VCaP (cell line): ENCODE results near the gene LRP3.
A peak's percentile ranks its signal among the peaks of the same experiment; 100 is the strongest.

Experiments
- H3K27ac ChIP-seq: fragments of 450-650 bp; 2 replicates; pipeline ENCODE4 v1.5.1; 2017
- CTCF ChIP-seq: fragments of 450-650 bp; conservative IDR thresholded peaks from 2 replicates; pipeline ENCODE4 v1.5.1; 2017; ENCODE audit warnings: mild to moderate bottlenecking, moderate library complexity

LRP3 gene

DNA sequence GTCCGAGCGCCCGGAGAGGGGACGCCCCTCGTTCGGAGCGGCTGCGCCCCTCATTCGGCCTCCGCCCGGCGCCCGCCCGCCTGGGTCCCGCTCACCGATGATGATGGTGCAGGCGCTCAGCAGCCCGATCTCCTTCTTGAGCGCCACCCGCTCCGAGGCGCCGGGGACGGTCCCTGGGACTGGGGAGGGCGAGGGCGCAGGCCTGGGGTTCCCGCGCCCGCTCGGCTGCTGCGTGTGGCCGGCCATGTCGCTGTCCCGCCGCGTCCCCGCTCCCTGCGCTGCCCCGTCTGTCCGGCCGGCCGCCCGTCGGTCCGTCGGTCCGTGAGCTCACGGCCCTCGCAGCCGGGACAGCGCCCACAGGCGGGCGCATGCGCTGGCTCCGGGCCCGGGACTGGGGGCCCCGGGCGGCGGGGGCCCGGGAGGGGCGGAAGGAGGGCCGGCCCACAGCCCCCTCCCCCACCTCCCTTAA is 31.4 kb downstream of the LRP3 start, which contains the start of gene SLC7A10:
Gene SLC7A10, minus strand, starts transcription at position 393 of the 469 bp plus-strand sequence. Its CDS starts 147 bp downstream, at position 246.
- no peak for TF ChIP-seq CTCF
- peak within 1 kb of the TSS; percentile 30; the same call in 1 of the 2 replicates for H3K27ac ChIP-seq

GRCh38 chr19:33226550-33227241 is 32.6 kb downstream of the LRP3 start:
- 0 out of 2 replicates have a peak, but pooled peaks have one; percentile 17 for TF ChIP-seq CTCF
- peak overlapping the region; percentile 30; the same call in 1 of the 2 replicates for H3K27ac ChIP-seq

- no peak for TF ChIP-seq CTCF
- no peak overlapping the region for H3K27ac ChIP-seq
These were observed 33.1 kb downstream of the LRP3 start for GRCh38 chr19:33227242-33227650.

DNA sequence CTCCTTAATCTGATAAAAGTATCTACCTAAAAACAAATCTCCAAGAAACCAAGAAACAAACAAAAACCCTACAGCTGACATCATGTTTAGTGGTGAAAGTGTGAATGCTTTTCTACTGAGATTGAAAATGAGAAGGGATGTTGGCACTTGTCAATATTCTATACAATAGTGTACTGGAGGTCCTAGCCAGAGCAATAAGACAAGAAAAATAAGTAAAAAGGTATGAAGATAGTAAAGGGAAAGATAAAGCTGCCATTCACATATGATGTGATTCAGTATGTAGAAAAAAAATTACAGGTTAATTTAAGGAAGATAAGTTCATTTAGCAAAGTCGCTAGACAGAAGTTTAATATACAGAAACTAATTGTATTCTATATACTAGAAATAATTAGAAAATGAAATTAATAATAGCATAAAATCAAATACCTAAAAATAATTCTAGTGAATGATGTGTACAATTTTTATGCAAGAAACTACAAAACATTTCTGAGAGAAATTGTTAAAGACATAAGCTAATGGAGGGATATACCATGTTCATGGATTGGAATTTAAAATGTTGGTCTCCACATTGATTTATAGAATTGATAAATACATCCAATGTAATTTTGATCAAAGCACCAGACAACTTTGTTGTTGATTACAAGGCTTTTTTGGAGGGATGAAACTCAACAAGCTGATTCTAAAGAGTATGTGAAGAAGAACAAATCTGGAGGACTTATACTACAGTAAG is 33.9 kb downstream of the LRP3 start:
- TF ChIP-seq CTCF = no peak
- H3K27ac ChIP-seq = no peak overlapping the region

GRCh38 chr19:33229962-33230361 is 35.8 kb downstream of the LRP3 start:
- no peak for TF ChIP-seq CTCF
- H3K27ac ChIP-seq = no peak overlapping the region

DNA sequence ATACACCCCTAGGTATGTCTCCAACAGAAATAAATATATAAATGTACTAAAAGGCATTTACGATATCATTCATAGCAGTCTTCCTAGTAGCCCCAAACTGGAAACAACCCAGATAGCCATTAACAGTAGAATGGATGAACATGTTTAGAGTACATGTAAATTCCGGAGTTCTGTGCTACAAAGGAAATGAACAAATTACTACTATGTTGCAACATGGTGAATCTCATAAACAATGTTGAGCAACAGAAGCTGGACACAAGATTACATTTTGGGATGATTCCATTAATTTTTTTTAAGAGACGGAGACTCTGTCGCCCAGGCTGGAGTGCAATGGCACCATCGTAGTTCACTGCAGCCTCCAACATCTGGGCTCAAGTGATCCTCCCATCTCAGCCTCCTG is 37.4 kb downstream of the LRP3 start:
- no peak for TF ChIP-seq CTCF
- no peak overlapping the region for H3K27ac ChIP-seq

DNA sequence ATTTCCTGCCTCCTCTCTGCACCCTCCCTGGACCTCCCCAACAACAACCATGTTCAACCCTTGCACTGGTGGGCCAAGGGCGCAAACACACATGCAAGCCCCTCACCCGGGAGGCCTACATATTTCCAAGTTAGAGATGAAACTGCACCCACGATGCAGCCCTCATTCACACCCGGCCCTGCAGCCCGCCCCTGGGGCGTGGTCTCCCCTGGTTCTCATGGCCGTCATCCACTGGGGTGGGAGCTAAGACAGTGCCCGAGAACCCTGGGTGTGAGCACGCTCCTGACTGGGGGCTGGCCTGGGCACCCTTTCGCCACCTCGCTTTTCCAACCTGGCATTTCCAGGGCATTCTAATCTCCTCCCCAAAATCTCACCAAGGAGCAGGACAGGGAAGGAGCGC is 38.5 kb downstream of the LRP3 start:
- H3K27ac ChIP-seq = no peak overlapping the region
- no peak for TF ChIP-seq CTCF
